ENCODE results near the gene ACSL3.

ACSL3 gene

DNA sequence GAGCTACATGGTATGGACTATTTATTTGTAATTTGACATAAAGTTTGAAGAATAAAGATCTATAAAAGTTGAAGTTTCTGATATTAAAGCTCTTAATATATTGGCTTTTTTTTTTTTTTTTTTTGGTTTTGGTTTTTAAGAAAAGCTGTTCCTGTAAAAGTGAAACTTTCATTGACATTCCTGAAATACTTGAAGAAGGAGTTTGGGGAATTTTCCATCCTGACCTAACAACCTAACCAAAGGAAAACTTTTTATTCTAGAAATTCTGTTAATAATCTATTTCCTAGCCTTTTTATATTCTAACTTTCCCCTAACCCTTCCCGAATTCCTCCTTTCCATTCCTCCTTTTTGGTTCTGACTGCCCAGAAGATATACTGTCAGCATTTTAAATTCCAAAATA lies 83.7 kb downstream of the ACSL3 start:
- DNase-seq = no peak

DNA sequence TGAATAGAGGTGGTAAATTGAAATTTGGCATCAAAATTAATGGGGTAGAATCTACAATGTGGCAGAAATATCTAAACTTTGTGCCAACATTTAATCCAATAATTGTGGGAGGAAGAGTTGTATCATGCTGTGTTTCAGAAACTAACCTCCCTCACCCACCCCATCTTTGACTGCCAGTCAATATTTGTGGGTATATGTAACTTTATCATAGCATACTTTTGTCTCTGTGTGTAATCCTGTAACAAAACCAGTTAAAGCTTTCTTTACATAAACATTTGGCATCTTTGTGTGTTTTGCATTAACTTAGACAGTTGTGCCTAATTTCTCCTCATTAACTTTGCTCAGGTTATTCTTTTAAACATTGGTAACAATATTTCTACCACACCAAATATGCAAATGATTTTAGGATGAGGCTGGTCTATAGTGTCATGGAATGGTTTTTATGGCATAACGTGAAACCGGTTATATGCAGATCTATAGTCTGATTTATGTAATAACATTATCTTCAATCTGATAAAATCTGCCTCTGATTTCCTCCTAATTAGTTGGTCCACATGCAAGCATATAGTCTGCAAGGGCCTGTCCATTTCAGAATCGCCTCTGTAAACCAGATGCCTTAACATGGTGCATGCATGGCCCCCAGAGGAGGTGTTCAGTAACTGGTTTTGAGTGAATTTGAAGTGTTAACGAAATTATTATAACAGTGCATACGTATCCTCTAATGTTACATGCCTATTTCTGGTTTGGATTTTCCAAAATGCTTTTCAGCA lies 84.3 kb downstream of the ACSL3 start:
- DNase-seq = no peak

DNA sequence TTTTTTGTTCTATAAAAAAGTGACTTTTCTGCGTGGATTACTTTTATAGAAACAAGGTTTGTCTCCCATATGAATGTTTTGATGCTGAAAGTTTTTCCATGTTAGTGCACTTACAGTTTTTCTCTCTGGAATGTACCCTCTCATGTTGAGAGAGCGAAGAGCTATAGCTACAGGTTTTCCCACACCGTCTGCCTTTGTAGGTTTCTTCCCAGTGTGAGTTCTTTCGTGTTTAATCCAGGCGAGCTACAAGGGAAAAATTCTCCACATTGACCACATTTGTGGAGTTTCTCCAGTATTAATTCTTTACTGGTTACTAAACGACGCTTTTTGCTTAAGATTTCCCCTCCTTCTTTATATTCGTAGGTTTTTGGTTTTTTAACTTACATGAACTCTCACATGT lies 85.1 kb downstream of the ACSL3 start:
- no peak for DNase-seq

DNA sequence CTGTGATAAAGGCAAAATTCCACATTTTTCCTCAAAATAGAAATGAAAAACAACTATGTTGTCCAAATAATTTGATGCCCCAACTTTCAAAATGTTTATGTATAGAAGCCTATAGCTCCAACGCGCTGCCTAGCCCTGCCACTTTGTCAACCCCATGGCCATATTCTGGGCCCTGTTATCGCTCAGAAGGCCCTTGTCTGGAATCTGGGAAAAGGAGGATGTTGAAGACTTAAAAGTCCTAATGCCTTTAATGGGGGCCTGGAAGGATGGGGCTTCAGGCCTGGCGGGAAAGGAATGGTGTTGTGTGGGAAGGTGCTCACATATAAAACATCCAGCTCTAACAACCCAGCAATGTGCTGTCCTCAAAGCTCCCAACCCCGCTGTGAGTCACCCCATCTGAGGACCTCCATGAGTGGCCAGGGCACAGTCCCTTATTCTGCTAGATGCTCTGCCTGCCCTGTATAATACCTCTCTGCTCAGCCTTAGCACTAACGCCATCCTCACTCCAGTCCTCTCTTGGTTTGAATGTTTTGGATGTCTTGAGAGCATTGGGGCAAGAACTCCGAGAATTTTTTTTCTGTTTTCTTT lies 86.0 kb downstream of the ACSL3 start:
- no peak for DNase-seq

DNA sequence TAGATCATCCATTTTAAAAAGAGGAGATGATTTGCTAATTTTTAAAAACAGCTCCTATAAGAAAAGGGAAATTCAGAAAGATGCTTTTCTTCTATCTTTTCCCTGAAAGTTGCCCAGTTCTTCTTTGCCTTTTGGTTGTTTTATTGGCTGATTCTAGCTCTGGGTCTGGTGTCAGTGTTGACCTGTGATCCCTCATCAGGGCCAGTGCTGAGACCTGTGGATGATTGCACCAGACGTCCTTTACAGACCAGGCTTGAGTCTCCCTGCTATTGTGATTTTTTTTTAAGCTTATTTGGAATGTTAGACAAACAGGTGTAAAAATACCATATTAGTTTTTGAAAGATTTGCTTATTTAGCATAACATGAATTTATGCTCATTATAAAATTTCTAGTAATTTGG lies 88.2 kb downstream of the ACSL3 start:
- no peak for DNase-seq

DNA sequence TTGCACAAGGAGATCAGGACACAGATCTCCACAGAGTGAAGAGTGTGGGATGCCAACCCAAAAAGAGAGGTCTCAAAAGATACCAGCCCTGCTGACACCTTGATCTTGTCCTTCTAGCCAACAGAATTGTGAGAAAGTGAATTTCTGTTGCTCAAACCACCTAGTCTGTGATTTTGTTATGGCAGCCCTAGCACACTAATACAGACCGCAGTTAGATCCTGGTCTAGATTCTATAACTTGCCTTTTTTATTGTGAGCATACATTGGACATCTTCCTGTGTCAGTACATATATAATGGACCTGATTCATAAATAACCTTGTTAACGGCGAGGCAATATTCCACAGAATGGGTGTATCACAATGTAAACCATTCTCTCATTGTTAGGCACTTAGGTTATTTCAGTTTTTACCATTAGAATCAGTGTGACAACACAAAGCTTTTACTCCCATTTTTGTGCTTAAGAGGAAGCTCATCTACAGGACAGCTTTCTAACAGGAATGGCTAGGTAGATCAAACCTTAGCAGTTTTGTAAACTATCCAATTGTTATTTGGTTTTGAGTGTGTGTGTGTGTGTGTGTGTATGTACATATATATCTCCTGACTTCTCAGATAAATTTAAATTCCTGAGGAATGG lies 89.0 kb downstream of the ACSL3 start:
- no peak for DNase-seq

DNA sequence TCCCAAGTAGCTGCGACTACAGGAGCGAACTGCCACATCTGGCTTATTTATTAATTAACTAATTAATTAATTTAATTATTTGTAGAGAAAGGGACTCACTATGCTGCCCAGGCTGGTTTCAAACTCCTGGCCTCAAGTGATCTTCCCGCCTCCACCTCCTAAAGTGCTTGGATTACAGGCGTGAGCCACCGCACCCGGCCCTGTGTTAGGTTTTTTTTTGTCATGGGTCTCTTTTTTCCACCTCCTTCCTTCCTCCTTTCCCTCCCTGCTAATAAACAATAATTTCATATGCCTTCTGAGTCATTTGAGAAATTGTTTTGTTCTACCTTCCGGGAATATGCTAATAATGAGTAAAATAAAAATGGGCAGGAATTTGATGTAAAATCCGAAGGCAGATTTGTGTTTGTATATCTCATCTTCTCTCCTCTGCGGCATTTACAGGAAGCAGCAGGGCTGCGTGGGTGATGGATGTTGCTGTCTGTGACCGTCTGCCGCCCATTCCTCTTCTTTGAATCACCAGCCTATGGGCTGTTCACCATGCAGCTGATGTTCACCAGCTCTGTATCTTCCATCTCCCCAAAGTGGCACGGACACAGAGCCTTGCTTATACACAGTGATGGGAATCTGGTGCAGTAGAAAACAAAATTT lies 89.9 kb downstream of the ACSL3 start:
- DNase-seq = peak; percentile 26 to 62

DNA sequence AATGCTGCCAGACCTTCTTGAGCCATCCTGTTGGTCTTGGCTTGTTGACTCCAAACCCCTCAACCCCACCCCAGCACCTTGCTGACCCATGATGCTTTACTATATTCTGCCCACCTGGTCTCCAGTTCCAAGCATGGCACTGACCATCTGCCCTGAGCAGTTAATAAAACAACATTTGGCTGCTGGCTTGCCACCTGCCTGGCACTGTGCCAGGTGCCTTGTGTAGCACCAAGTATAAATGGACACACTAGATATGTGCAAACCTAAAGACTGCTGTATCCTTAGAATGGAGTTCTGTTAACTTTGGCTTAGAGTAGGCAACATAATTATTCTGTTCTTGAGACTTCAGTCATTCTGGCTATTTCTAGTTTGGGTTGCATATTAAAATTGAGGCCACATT lies 91.4 kb downstream of the ACSL3 start:
- DNase-seq = peak; percentile 93 to 96

DNA sequence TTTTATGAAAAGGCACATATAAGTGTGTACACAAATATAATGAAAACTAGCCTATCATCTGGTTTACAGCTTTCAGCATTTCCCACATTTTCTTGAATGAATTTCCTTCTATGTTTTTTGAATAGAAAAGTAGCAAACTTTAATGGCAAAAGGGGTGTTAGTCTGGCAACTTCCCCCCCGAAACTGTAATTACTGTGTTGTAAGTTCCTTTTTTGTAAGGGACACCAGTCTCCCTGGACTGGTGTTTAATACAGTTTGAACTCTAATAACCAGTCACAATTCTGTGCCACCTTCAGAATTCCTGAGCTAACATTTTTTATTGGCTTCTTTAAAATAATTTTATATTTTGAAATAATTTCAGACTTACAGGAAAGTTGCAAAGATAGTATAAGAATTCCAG lies 94.2 kb downstream of the ACSL3 start:
- DNase-seq = no peak

DNA sequence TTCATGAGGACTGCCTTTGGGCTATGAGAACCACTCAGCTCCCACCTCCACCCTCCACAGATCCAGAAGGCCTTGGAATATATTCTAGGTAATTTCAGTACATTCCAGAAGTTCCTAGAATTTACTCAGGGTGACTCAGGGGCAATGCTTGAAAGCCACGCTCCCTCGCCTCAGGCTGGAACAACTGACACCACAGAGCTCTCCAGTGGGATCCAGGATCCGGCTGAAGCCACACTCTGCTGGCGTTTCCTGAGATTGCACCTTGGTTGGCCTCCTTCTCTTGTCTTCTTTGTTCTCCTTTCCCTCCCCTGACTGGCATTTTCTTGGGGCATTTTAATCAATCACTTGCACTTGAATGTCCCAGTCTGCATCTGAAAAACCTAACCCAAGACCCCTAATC lies 98.5 kb downstream of the ACSL3 start:
- DNase-seq = no peak

DNA sequence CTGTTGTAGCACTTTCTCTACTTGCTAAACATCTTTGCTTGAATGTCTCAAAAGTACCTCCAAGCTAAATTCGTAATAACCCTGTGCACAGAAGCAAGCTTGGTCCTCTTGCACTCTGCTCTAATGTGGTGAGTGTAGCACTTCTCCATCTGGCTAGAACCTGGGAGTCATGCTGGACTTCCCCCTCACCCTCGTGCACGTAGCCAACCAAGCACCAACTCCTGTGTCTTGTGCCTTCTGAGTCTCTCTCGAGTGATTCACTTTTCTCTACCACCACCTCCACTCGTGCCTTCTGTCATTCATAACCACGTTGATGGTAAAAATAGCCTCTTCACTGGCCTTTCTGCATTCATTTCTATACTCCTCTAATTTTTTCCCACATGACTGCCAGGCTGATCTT lies 99.3 kb downstream of the ACSL3 start:
- no peak for DNase-seq

DNA sequence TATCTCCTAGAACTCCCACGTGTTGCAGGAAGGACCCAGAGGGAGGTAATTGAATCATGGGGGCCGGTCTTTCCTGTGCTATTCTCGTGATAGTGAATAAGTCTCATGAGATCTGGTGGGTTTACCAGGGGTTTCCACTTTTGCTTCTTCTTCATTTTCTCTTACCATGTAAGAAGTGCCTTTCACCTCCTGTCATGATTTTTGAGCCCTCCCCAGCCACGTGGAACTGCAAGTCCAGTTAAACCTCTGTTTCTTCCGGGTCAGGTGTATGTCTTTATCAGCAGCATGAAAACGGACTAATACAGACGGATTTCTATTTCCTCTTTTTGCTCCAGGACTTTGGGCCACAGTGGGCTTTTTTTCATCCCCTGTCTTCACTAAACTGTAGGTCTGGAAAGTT lies 102.8 kb downstream of the ACSL3 start:
- no peak for DNase-seq

DNA sequence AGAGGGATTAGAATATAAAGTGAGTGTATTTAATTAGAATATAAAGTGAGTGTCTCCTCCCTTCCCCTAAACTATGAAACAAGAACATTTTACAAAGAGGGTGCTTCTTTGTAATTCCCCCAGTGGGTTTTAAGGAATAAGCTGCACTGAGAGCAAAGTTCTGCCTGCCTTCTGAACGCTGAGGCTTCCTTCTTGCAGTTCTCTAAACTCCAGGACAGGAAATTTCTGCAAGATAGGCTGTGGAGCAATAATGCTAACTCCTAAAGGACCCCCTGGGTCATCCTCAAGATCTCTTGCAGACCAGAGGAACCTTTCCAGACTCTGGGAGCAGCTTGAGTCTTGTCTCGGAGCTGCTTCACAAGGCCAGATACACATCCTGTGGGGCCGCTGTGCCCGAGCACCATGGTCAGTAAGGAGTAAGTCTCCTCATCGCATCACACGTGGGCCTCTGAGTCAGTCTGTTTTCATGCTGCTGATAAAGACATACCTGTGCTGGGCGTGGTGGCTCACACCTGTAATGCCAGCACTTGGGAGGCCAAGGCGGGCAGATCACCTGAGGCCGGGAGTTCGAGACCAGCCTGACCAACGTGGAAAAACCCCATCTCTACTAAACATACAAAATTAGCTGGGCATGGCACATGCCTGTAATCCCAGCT lies 103.7 kb downstream of the ACSL3 start:
- no peak for DNase-seq

DNA sequence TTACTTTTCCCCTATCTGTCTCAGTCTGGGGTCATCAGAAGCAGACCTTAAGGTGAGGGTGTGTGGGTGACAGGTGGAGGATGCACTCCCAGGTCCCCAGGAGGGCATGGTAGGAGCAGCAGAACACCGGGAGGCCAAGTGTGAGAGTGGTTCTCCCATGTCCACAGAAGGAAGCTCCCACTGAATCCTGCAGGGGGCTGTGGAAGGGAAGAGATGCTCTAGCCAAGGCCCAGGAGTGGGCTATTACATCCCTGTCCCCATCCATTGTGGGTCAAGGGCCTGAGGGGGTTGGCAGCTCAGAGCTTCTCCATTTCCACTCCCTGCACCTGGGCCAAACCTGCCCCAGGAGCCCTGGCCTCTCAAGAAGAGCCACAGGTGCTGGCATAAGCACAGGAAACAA lies 104.7 kb downstream of the ACSL3 start:
- DNase-seq = no peak

DNA sequence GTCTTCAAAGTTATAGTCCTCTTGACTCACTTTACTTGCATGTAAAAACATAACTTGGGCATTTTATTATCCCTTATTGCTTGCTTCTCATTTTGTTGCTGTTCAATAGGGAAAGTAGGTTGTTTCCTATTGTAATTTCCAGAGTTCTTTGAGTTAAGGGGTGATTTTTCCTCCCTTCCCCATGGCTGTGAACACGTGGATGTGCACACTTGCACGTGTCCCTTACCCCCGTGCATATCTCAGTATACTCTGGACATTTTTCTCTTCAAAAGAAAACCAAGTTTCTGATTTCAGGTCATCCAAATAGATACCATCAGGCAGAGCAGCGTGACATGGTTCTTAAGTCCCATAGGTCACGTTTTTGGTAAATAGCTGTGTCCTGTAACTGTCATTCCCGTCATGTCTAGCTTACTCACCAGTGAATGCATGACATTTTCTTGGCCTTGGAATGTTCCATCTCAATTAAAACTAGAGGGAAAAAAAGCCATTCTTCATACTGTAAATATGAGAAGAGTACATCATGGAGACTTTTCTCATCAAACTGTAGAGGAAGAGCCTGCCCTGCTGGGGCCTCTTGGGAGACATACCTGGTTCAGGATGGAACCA lies 107.8 kb downstream of the ACSL3 start:
- no peak for DNase-seq

DNA sequence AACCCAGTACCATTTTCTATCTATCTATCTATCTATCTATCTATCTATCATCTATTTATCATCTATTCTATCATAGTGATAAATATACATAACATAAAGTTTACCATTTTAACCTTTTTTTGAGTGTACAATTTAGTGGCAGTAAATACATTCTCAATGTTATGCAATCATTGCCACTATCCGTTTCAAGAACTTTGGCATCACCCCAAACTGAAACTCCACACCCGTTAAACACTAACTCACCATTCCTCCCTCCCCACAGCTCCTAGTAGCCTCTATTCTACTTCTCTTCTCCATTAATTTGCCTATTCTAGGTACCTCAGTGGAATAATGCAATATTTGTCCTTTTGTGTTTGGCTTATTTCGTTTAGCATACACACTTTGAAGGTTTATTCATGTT lies 108.7 kb downstream of the ACSL3 start:
- DNase-seq = no peak

DNA sequence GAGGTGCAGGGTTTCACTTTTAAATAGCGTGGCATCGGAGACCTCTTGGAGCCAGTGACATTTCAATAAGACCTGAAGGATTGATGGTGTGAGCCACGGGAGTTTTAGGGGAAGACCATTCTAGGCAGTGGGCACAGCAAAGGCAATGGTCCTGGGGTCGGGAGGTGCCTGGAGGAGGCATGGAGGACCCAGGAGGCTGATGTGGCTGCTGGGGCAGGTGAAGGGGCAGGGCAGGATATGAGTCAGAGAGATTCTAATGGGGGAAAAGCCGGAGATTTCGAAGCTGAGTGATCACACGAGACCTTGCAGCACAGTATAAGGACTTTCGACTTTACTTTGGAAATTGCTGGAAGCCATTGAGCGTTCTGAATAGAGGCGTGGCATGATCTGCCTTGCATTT lies 111.6 kb downstream of the ACSL3 start:
- peak in 1 of 2 experiments; percentile 26 for DNase-seq

DNA sequence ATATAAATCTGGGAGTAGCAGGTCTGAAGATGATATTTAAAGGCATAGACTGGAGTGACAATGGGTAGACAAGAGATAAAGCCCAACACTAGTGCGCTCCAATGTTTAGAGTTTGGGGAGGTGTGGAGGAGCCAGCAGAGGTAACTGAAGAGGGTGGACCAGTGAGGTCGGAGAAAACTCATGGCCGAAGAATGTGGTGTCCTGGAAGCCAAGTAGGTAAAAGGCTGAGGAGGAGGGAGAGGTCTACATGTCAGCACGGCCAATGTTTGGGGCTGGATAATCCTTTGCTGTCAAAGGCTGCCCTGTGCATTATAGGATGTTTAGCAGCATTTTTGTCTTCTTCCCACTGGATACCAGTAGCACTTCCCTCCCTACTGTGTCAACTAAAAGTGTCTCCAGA lies 112.4 kb downstream of the ACSL3 start:
- DNase-seq = no peak

DNA sequence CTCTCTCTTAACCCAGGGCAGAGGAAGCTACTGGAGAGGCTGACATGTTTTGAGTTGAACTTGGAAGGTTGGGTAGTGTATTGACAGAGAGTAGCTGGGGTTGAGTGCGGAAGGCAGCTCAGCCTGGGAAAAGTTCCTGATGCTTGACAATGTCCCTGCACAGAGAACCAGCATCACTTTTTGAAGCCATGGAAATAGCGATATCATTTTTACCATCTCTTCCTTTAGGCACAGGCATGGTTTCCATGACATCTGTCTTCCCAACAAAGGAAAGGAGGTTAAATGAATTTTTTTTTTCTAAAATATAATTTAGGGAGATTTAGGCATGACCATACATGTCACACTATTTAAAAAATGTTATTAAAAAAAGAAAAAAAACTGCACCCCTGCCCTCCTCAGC lies 112.9 kb downstream of the ACSL3 start:
- DNase-seq = no peak

DNA sequence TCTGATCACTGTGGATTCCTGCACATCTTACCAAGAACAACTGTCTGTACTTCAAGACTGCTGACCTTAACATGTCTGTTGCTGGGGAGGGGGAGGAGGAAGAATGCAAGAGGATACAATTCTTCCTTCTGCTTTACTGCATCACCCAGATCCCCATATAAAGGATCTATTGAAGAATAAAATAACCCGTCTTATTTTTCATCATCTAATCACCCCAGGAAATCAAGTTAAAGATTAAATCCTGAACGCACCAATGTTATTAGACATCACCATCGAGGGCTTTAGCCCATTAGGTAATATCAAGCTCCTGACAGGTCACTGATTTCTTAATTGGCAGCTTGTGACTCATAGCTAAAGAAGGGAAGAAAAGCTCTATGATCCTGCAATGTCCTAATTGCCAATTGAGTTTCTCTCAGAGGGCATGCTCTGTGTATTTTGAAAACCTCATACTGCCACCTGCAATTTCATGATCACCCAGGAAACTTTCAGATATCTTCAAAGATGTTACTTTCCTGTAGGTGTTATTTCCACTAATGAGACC lies 115.8 kb downstream of the ACSL3 start:
- DNase-seq = no peak

DNA sequence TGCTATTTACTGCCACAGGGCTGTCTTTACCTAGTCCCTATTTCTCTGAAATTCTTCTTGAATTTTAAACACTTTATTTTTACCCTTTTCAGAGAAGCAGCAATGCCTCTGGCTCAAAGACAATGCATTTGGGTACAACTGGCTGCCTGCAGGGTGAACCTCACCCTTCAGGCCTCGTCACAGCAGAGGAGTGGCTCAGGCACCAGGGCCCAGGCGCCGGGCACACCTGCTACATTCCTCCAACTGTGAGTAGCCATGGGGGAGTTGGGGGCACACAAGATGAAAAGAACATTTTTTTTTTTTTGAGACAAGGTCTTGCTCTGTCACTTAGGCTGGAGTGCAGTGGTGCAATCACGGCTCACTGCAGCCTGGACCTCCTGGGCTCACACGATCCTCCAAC lies 116.3 kb downstream of the ACSL3 start:
- DNase-seq = no peak

DNA sequence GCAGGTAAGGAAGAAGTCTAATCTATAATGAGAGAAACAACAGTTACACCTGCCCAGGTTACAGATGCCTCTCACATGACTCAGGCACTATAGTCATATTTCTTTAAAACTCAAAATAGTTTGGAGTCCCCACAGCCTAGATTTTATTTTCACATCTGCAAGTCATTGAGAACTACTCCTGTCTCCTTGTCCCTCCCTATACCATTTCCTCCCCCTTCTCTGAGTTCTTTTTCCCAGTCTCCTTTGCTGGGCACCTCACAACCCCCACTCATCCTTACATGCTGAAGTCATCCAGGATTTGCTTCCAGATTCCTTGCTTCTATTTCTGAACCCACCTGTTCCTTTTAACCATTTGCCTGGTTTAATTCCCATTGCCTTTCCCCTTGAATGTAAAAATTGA lies 118.0 kb downstream of the ACSL3 start:
- no peak for DNase-seq

DNA sequence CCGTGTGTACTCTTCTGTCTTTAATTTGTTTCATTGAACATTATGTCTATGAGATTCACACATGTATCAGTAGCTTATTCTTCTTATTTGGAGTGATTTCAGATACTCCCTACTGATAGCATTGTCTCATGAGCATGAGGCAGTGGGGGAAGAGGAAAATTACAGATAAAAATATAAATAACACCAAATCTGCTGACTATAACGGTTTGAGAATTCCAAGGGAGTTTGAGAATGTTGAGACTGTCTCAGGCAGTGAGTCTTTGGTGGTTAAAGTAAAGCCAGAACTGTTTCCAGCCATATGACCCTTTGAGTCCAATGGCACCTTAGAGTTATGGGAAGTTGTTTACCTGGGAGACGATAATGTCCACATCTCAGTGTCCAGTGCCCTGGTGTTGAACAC lies 118.6 kb downstream of the ACSL3 start:
- no peak for DNase-seq

Data from SHP77 (cell line).